ENCODE data around the gene NPLOC4.
A peak's percentile ranks its signal among the peaks of the same experiment; 100 is the strongest.

NPLOC4 gene

GRCh38 chr17:81518113-81518784 lies 118.7 kb downstream of the NPLOC4 start:
- DNase-seq (ENCODE audit: low spot score): no peak

- DNase-seq (ENCODE audit: low spot score): no peak
Measured at GRCh38 chr17:81517339-81518112, 119.4 kb downstream of the NPLOC4 start.

- DNase-seq (ENCODE audit: low spot score): no peak
Measured at GRCh38 chr17:81517009-81517338, 119.9 kb downstream of the NPLOC4 start.

- DNase-seq (ENCODE audit: low spot score): no peak
Measured at GRCh38 chr17:81516439-81516838, 120.5 kb downstream of the NPLOC4 start.

- DNase-seq (ENCODE audit: low spot score): no peak
Measured at GRCh38 chr17:81515530-81516041, 121.3 kb downstream of the NPLOC4 start.

- no peak for DNase-seq (ENCODE audit: low spot score)
Measured at GRCh38 chr17:81514739-81515529, 122.0 kb downstream of the NPLOC4 start.

- no peak for DNase-seq (ENCODE audit: low spot score)
Measured at GRCh38 chr17:81514489-81514738, 122.5 kb downstream of the NPLOC4 start.

- no peak for DNase-seq (ENCODE audit: low spot score)
Measured at GRCh38 chr17:81513753-81514488, 123.0 kb downstream of the NPLOC4 start.

GRCh38 chr17:81513372-81513752 lies 123.5 kb downstream of the NPLOC4 start:
- DNase-seq (ENCODE audit: low spot score): no peak

- peak; percentile 95 for DNase-seq (ENCODE audit: low spot score)
Measured at GRCh38 chr17:81512562-81513371, 124.1 kb downstream of the NPLOC4 start, which contains the start of gene ACTG1. Gene ACTG1 (minus strand): TSS chr17:81512799. CDS start chr17:81512354, 445 bp downstream.

GRCh38 chr17:81511804-81512561 lies 124.9 kb downstream of the NPLOC4 start:
- DNase-seq (ENCODE audit: low spot score): no peak

- no peak for DNase-seq (ENCODE audit: low spot score)
Measured at GRCh38 chr17:81511554-81511803, 125.4 kb downstream of the NPLOC4 start.

GRCh38 chr17:81510785-81511553 lies 125.9 kb downstream of the NPLOC4 start:
- DNase-seq (ENCODE audit: low spot score): no peak

GRCh38 chr17:81509972-81510784 lies 126.7 kb downstream of the NPLOC4 start:
- DNase-seq (ENCODE audit: low spot score): no peak

- no peak for DNase-seq (ENCODE audit: low spot score)
Measured at GRCh38 chr17:81509207-81509971, 127.5 kb downstream of the NPLOC4 start.

- no peak for DNase-seq (ENCODE audit: low spot score)
Measured at GRCh38 chr17:81508639-81509206, 128.2 kb downstream of the NPLOC4 start.

Measured in HuH-7 (cell line).